Activated T-cell treated with anti-CD3 and anti-CD28 coated beads for 4 hours (primary cell): ENCODE results near the gene GSKIP.

Source experiments
- DNase-seq: peaks from one replicate; pipeline ENCODE4 v3.0.0-alpha.2; 2020

Gene GSKIP

GRCh38 chr14:96383445-96383844 is 20.1 kb downstream of the GSKIP start:
- no peak for DNase-seq

- DNase-seq: no peak
Observed at GRCh38 chr14:96384053-96384452, 20.7 kb downstream of the GSKIP start.

- no peak for DNase-seq
Observed at GRCh38 chr14:96384740-96385139, 21.4 kb downstream of the GSKIP start.

- DNase-seq: no peak
Observed at GRCh38 chr14:96385385-96385784, 22.1 kb downstream of the GSKIP start.

- DNase-seq: no peak
Observed at GRCh38 chr14:96390965-96391292, 27.6 kb downstream of the GSKIP start.

- DNase-seq: peak; percentile 100
Observed at GRCh38 chr14:96391293-96392118, 28.2 kb downstream of the GSKIP start.

GRCh38 chr14:96393071-96393691 is 29.9 kb downstream of the GSKIP start:
- no peak for DNase-seq

- DNase-seq: no peak
Observed at GRCh38 chr14:96394047-96394815, 30.9 kb downstream of the GSKIP start.

- no peak for DNase-seq
Observed at GRCh38 chr14:96398432-96398831, 35.1 kb downstream of the GSKIP start.

GRCh38 chr14:96398921-96399320 is 35.6 kb downstream of the GSKIP start:
- DNase-seq: no peak

- no peak for DNase-seq
Observed at GRCh38 chr14:96399405-96399804, 36.1 kb downstream of the GSKIP start.

GRCh38 chr14:96400495-96400894 is 37.2 kb downstream of the GSKIP start:
- DNase-seq: no peak

- no peak for DNase-seq
Observed at GRCh38 chr14:96403409-96403808, 40.1 kb downstream of the GSKIP start.

- DNase-seq: no peak
Observed at GRCh38 chr14:96405677-96406076, 42.4 kb downstream of the GSKIP start.

- no peak for DNase-seq
Observed at GRCh38 chr14:96407935-96408570, 44.7 kb downstream of the GSKIP start.

- no peak for DNase-seq
Observed at GRCh38 chr14:96408608-96409007, 45.3 kb downstream of the GSKIP start.

GRCh38 chr14:96409701-96410100 is 46.4 kb downstream of the GSKIP start:
- no peak for DNase-seq

- no peak for DNase-seq
Observed at GRCh38 chr14:96410119-96410518, 46.8 kb downstream of the GSKIP start.

- DNase-seq: no peak
Observed at GRCh38 chr14:96413526-96413925, 50.2 kb downstream of the GSKIP start.

- DNase-seq: no peak
Observed at GRCh38 chr14:96415559-96415958, 52.2 kb downstream of the GSKIP start.

GRCh38 chr14:96416292-96416691 is 53.0 kb downstream of the GSKIP start:
- no peak for DNase-seq

- no peak for DNase-seq
Observed at GRCh38 chr14:96417254-96417653, 53.9 kb downstream of the GSKIP start.

- no peak for DNase-seq
Observed at GRCh38 chr14:96418075-96418474, 54.7 kb downstream of the GSKIP start.
